Measurements from ENCODE around the gene LAIR1. TPM values are rescaled to one million over a fixed set of nuclear protein-coding genes. Genes with fewer than 3 reads are reported as not detected.

The LAIR1 gene
- total and polyA plus RNA-seq, 12 donors, result 3.5 to 80.7 (median 38.5) TPM

GRCh38 chr19:54400913-54401312, 36.2 kb upstream of the LAIR1 start:
- Histone ChIP-seq H3K4me3 (no peak overlapping the region), H3K9me3 (replicated peaks in 1 of 3) (no peaks in the 10 kb centered on the region), H3K36me3 (replicated peaks in 1 of 2) (no peaks in the 10 kb centered on the region), H3K27ac (no peak overlapping the region), H3K27me3 (no peaks in the 10 kb centered on the region), H3K4me1 (replicated peaks in 1 of 2) (no peaks in the 10 kb centered on the region)
- intact Hi-C loops (cut with DNase I), result no loop called here
- no peak for DNase-seq
- 63 to 87% (median 72%) methylated on average over 5 to 6 of the region's 6 CpGs for WGBS, 4 donors
- TF ChIP-seq POLR2A (IDR thresholded peaks at IDR 0.05), result no peak
- TF ChIP-seq, protein P1, sequence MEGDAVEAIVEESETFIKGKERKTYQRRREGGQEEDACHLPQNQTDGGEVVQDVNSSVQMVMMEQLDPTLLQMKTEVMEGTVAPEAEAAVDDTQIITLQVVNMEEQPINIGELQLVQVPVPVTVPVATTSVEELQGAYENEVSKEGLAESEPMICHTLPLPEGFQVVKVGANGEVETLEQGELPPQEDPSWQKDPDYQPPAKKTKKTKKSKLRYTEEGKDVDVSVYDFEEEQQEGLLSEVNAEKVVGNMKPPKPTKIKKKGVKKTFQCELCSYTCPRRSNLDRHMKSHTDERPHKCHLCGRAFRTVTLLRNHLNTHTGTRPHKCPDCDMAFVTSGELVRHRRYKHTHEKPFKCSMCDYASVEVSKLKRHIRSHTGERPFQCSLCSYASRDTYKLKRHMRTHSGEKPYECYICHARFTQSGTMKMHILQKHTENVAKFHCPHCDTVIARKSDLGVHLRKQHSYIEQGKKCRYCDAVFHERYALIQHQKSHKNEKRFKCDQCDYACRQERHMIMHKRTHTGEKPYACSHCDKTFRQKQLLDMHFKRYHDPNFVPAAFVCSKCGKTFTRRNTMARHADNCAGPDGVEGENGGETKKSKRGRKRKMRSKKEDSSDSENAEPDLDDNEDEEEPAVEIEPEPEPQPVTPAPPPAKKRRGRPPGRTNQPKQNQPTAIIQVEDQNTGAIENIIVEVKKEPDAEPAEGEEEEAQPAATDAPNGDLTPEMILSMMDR (IDR thresholded peaks at IDR 0.05), result no peak

DNA sequence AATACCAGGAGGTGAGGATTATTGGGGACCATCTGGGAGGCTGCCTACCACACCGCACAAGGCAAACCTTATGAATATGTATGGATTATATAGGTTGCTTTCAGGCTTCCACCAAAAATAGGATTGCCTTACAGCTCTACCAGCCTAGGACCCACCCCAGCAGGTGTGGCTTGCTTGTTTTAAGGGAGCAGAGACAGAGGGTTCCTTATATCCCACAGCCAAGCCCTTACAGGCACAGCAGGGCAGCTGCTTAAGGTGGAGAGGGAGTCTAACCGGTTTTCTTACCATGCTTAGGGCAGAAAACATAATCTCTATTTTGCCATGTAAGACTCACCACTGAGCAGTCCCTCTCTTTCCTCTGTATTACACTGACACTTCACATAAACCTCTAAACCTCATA, 34.5 kb upstream of the LAIR1 start:
- intact Hi-C loops (cut with DNase I), result no loop called here
- Histone ChIP-seq H3K27me3 (no peaks in the 10 kb centered on the region), H3K36me3 (replicated peaks in 1 of 2) (no peaks in the 10 kb centered on the region), H3K27ac (no peak overlapping the region), H3K9me3 (replicated peaks in 1 of 3) (no peaks in the 10 kb centered on the region), H3K4me3 (no peak overlapping the region), H3K4me1 (replicated peaks in 1 of 2) (no peaks in the 10 kb centered on the region)
- DNase-seq, result no peak
- WGBS, 4 donors, result 49 to 64% (median 61%) methylated on average over 2 of the region's 2 CpGs
- TF ChIP-seq, protein P1 (IDR thresholded peaks at IDR 0.05), result no peak
- TF ChIP-seq POLR2A (IDR thresholded peaks at IDR 0.05), result no peak

GRCh38 chr19:54395685-54396084, 31.0 kb upstream of the LAIR1 start:
- TF ChIP-seq POLR2A (IDR thresholded peaks at IDR 0.05), result no peak
- TF ChIP-seq, protein P1 (IDR thresholded peaks at IDR 0.05), result no peak
- intact Hi-C loops (cut with DNase I), result no loop called here
- no peaks in the 10 kb centered on the region for H3K4me1 ChIP-seq (replicated peaks in 1 of 2)
- no peaks in the 10 kb centered on the region for H3K36me3 ChIP-seq (replicated peaks in 1 of 2)
- peaks cover 5% of the 10 kb centered on the region for H3K27me3 ChIP-seq
- H3K27ac ChIP-seq, result no peak overlapping the region
- no peaks in the 10 kb centered on the region for H3K9me3 ChIP-seq (replicated peaks in 1 of 3)
- DNase-seq, result no peak
- no peak overlapping the region for H3K4me3 ChIP-seq
- WGBS, 4 donors, result 71 to 79% (median 77%) methylated on average over 8 of the region's 8 CpGs

DNA sequence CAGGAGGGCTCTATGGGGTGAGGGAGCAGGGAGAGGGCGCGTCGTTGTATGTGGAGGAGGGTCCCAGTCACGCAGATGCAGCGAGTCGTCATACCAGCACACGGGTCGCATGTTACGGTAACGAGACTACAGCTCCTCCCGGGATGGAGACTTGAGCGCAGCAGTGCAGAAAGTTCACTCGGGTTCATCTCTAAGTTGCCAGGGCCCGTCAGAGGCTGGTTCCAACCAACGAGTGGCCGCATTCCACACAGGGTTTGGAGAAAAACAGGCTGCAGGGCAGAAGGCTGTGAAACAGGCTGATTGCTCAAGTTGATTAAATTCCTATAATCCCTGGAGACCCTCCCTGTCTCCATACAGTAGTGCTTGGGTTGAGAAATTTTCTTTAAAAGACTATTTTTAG, 28.6 kb upstream of the LAIR1 start:
- no peaks in the 10 kb centered on the region for H3K9me3 ChIP-seq (replicated peaks in 1 of 3)
- DNase-seq, result no peak
- H3K4me3 ChIP-seq, result no peak overlapping the region
- H3K27me3 ChIP-seq, result peaks cover 17% of the 10 kb centered on the region
- H3K4me1 ChIP-seq (replicated peaks in 1 of 2), result no peaks in the 10 kb centered on the region
- intact Hi-C loops (cut with DNase I), result no loop called here
- TF ChIP-seq, protein P1 (IDR thresholded peaks at IDR 0.05), result no peak
- no peak for TF ChIP-seq POLR2A (IDR thresholded peaks at IDR 0.05)
- no peak overlapping the region for H3K27ac ChIP-seq
- no peaks in the 10 kb centered on the region for H3K36me3 ChIP-seq (replicated peaks in 1 of 2)
- 55 to 80% (median 65%) methylated on average over 14 to 16 of the region's 16 CpGs for WGBS, 4 donors

Measured in adrenal gland (tissue), 12 donors.